ENCODE results near the gene INTS4.
"Not testable (repeated sequence)": the region's sequence is repeated elsewhere in the genome, so short reads cannot be mapped to it uniquely, and the experiment has no call there.

DNA sequence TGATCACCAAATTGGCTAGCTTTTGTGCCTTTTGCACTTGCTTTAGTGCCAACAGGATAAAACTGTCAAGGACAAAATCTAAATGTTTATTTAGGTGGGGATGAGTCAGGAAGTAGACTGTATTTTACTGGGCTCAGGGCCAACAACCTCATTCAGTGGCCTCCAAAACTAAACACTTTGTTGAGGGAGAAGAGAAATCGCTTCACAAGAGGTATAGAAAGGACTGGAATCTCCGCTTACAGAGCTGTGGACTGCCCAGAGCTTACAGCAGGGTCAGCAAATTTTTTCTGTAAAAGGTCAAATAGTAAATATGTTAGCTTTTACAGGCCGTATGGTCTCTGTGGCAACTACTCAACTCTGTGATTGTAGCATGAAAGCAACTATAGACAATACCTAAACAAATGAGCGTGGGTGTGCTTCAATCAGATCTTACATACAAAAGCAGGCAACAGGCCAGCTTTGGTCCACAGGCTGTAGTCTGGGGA lies 80.1 kb downstream of the INTS4 start:
- TF ChIP-seq, protein P1, sequence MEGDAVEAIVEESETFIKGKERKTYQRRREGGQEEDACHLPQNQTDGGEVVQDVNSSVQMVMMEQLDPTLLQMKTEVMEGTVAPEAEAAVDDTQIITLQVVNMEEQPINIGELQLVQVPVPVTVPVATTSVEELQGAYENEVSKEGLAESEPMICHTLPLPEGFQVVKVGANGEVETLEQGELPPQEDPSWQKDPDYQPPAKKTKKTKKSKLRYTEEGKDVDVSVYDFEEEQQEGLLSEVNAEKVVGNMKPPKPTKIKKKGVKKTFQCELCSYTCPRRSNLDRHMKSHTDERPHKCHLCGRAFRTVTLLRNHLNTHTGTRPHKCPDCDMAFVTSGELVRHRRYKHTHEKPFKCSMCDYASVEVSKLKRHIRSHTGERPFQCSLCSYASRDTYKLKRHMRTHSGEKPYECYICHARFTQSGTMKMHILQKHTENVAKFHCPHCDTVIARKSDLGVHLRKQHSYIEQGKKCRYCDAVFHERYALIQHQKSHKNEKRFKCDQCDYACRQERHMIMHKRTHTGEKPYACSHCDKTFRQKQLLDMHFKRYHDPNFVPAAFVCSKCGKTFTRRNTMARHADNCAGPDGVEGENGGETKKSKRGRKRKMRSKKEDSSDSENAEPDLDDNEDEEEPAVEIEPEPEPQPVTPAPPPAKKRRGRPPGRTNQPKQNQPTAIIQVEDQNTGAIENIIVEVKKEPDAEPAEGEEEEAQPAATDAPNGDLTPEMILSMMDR (conservative IDR thresholded peaks at IDR 0.05; ENCODE audit: low read depth, low read length), result not testable (repeated sequence)
- TF ChIP-seq SMC3, POLR2A (IDR thresholded peaks at IDR 0.05; ENCODE audit: low read depth, low read length): not testable (repeated sequence)

All from IMR-90 (cell line).